WTC11 (cell line): ENCODE results near the gene HBE1. TPM values are rescaled to one million over a fixed set of nuclear protein-coding genes. Genes with fewer than 3 reads are reported as not detected.

Source experiments
- ATAC-seq: fragments of 200-7000 bp; cut with Tn5 transposase; 2 replicates; pipeline ENCODE4 v1.10.0; 2021; ENCODE audit warnings: mild to moderate bottlenecking, moderate library complexity
- CTCF ChIA-PET: fragments of 300-600 bp; sonication (Branson Sonifier 250); formaldehyde crosslinking; loops from one replicate; lab custom pipeline; 2021; ENCODE audit warnings: antibody characterized with exemption; lab: Charles Lee
- POLR2A ChIA-PET: fragments of 350-600 bp; sonication (Branson Sonifier 250); formaldehyde crosslinking; loops from one replicate; lab custom pipeline; 2021; ENCODE audit warnings: antibody characterized with exemption; lab: Charles Lee
- DNase-seq: peaks from one replicate; pipeline ENCODE4 v3.0.0; 2021; ENCODE audit warnings: low spot score
- H3K27ac Mint-ChIP-seq: 2 replicates; pipeline ENCODE4 v1.8.0; 2021; ENCODE audit warnings: mixed read lengths
- H3K27me3 Mint-ChIP-seq: 2 replicates; pipeline ENCODE4 v1.8.0; 2021; ENCODE audit warnings: low read depth, mild to moderate bottlenecking, moderate library complexity, mixed read lengths
- H3K36me3 Mint-ChIP-seq: 2 replicates; pipeline ENCODE4 v1.8.0; 2021; ENCODE audit warnings: mixed read lengths
- H3K4me1 Mint-ChIP-seq: 2 replicates; pipeline ENCODE4 v1.8.0; 2022; ENCODE audit warnings: mixed read lengths
- H3K4me3 Mint-ChIP-seq: 2 replicates; pipeline ENCODE4 v1.8.0; 2021; ENCODE audit warnings: mild to moderate bottlenecking, moderate library complexity, mixed read lengths
- H3K9me3 Mint-ChIP-seq: 2 replicates; pipeline ENCODE4 v1.8.0; 2021; ENCODE audit warnings: mixed read lengths
- ELF4 ChIP-seq: sonication (generic); formaldehyde crosslinking; IDR thresholded peaks from 2 replicates; pipeline ENCODE4 v1.8.1; 2022; ENCODE audit warnings: low read depth, mild to moderate bottlenecking, moderate library complexity, missing genetic modification reagents
- EMX1 ChIP-seq: fragments of 250-450 bp; sonication (Bioruptor Pico); IDR thresholded peaks from 2 replicates; pipeline ENCODE4 v1.8.0; 2021; ENCODE audit warnings: mild to moderate bottlenecking
- ESRRA ChIP-seq: sonication (generic); formaldehyde crosslinking; IDR thresholded peaks from 2 replicates; pipeline ENCODE4 v1.8.1; 2022; ENCODE audit warnings: mild to moderate bottlenecking, missing genetic modification reagents, borderline replicate concordance
- GRHL2 ChIP-seq: fragments of 250-450 bp; sonication (Bioruptor Pico); IDR thresholded peaks from 2 replicates; pipeline ENCODE4 v1.8.0; 2022; ENCODE audit warnings: mild to moderate bottlenecking, moderate library complexity; ENCODE audit not compliant: insufficient replicate concordance, severe bottlenecking
- NR2C2 ChIP-seq: sonication (generic); formaldehyde crosslinking; IDR thresholded peaks from 2 replicates; pipeline ENCODE4 v1.8.0; 2022; ENCODE audit warnings: mild to moderate bottlenecking, missing genetic modification reagents
- TP53 ChIP-seq: sonication (generic); formaldehyde crosslinking; IDR thresholded peaks from 2 replicates; pipeline ENCODE4 v1.8.1; 2023; ENCODE audit warnings: mild to moderate bottlenecking, missing genetic modification reagents
- ZBTB21 ChIP-seq: sonication (generic); formaldehyde crosslinking; IDR thresholded peaks from 2 replicates; pipeline ENCODE4 v1.8.1; 2023; ENCODE audit warnings: mild to moderate bottlenecking, missing genetic modification reagents, borderline replicate concordance
- ZNF263 ChIP-seq: sonication (generic); formaldehyde crosslinking; IDR thresholded peaks from 2 replicates; pipeline ENCODE4 v1.8.1; 2022; ENCODE audit warnings: low read depth, mild to moderate bottlenecking, moderate library complexity, missing genetic modification reagents
- total RNA-seq: library from RNA; stranded (reverse); gene quantifications from 3 replicates; pipeline ENCODE4 v1.2.3, GENCODE V29; 2021
- TF ChIP-seq, protein P1 (sequence below): sonication (generic); formaldehyde crosslinking; IDR thresholded peaks from 2 replicates; pipeline ENCODE4 v1.8.0; 2023; ENCODE audit warnings: missing genetic modification reagents
- TF ChIP-seq, protein P2 (sequence below): sonication (generic); formaldehyde crosslinking; IDR thresholded peaks from 2 replicates; pipeline ENCODE4 v1.8.1; 2022; ENCODE audit warnings: missing genetic modification reagents, borderline replicate concordance
- TF ChIP-seq, protein P3 (sequence below): sonication (generic); formaldehyde crosslinking; IDR thresholded peaks from 2 replicates; pipeline ENCODE4 v1.8.1; 2022; ENCODE audit warnings: low read depth, missing genetic modification reagents, borderline replicate concordance
- TF ChIP-seq, protein P4 (sequence below): sonication (generic); formaldehyde crosslinking; IDR thresholded peaks from 2 replicates; pipeline ENCODE4 v1.8.1; 2023; ENCODE audit warnings: mild to moderate bottlenecking, missing genetic modification reagents
- TF ChIP-seq, protein P5 (sequence below): sonication (generic); formaldehyde crosslinking; IDR thresholded peaks from 2 replicates; pipeline ENCODE4 v1.8.1; 2022; ENCODE audit warnings: mild to moderate bottlenecking, missing genetic modification reagents, moderate library complexity, borderline replicate concordance
- TF ChIP-seq, protein P6 (sequence below): sonication (generic); formaldehyde crosslinking; conservative IDR thresholded peaks from 2 replicates; pipeline ENCODE4 v1.8.1; 2022; ENCODE audit warnings: mild to moderate bottlenecking, missing genetic modification reagents
- TF ChIP-seq, protein P7 (sequence below): sonication (generic); formaldehyde crosslinking; IDR thresholded peaks from 2 replicates; pipeline ENCODE4 v1.8.1; 2022; ENCODE audit warnings: low read depth, mild to moderate bottlenecking, moderate library complexity, missing genetic modification reagents, borderline replicate concordance
- TF ChIP-seq, protein P8 (sequence below): sonication (generic); formaldehyde crosslinking; IDR thresholded peaks from 2 replicates; pipeline ENCODE4 v1.8.1; 2023; ENCODE audit warnings: mild to moderate bottlenecking, missing genetic modification reagents
- TF ChIP-seq, protein P9 (sequence below): sonication (generic); formaldehyde crosslinking; IDR thresholded peaks from 2 replicates; pipeline ENCODE4 v1.8.1; 2023; ENCODE audit warnings: mild to moderate bottlenecking, missing genetic modification reagents, borderline replicate concordance
- TF ChIP-seq, protein P10 (sequence below): fragments of 200-600 bp; IDR thresholded peaks from 2 replicates; pipeline ENCODE4 v1.8.0; 2022; ENCODE audit warnings: antibody characterized with exemption
- TF ChIP-seq, protein P11 (sequence below): sonication (generic); formaldehyde crosslinking; IDR thresholded peaks from 2 replicates; pipeline ENCODE4 v1.8.1; 2023; ENCODE audit warnings: mild to moderate bottlenecking, missing genetic modification reagents, moderate library complexity

HBE1 gene
- total RNA-seq, 1 experiment from 2014 or later, result 3.1 TPM

DNA sequence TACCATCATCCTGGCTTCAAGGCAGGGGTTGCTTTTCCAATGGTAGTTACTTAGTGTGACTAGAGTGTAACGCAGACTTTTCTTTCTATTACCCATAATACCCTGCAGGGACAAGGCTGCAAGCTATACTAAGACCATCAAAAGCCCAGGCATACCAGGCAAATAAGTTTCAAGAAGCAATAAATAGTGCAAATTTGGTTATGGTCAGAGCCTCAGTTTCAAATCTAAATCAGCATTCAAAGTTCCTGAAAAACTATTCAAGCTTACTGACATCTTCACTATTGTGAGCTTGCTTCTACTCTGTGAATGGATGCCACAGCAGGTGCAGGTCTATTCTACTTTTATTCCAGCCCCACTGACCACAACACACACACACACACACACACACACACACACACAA is 40.4 kb downstream of the HBE1 start:
- ChIA-PET CTCF (no interaction called here), POLR2A (interaction anchor here (0.6 kb wide), 1 partner anchor 16 kb away, joined by 4 read pairs; no protein-coding TSS in a partner anchor)
- TF ChIP-seq, protein P1, sequence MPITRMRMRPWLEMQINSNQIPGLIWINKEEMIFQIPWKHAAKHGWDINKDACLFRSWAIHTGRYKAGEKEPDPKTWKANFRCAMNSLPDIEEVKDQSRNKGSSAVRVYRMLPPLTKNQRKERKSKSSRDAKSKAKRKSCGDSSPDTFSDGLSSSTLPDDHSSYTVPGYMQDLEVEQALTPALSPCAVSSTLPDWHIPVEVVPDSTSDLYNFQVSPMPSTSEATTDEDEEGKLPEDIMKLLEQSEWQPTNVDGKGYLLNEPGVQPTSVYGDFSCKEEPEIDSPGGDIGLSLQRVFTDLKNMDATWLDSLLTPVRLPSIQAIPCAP (CRISPR knock-in tag), result no peak
- no peak for TF ChIP-seq GRHL2 (CRISPR knock-in tag)
- TF ChIP-seq ZBTB21 (CRISPR knock-in tag), result no peak
- TF ChIP-seq, protein P2, sequence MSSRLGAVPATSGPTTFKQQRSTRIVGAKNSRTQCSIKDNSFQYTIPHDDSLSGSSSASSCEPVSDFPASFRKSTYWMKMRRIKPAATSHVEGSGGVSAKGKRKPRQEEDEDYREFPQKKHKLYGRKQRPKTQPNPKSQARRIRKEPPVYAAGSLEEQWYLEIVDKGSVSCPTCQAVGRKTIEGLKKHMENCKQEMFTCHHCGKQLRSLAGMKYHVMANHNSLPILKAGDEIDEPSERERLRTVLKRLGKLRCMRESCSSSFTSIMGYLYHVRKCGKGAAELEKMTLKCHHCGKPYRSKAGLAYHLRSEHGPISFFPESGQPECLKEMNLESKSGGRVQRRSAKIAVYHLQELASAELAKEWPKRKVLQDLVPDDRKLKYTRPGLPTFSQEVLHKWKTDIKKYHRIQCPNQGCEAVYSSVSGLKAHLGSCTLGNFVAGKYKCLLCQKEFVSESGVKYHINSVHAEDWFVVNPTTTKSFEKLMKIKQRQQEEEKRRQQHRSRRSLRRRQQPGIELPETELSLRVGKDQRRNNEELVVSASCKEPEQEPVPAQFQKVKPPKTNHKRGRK (CRISPR knock-in tag), result no peak
- TF ChIP-seq, protein P3, sequence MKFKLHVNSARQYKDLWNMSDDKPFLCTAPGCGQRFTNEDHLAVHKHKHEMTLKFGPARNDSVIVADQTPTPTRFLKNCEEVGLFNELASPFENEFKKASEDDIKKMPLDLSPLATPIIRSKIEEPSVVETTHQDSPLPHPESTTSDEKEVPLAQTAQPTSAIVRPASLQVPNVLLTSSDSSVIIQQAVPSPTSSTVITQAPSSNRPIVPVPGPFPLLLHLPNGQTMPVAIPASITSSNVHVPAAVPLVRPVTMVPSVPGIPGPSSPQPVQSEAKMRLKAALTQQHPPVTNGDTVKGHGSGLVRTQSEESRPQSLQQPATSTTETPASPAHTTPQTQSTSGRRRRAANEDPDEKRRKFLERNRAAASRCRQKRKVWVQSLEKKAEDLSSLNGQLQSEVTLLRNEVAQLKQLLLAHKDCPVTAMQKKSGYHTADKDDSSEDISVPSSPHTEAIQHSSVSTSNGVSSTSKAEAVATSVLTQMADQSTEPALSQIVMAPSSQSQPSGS, result no peak
- TF ChIP-seq, protein P4, sequence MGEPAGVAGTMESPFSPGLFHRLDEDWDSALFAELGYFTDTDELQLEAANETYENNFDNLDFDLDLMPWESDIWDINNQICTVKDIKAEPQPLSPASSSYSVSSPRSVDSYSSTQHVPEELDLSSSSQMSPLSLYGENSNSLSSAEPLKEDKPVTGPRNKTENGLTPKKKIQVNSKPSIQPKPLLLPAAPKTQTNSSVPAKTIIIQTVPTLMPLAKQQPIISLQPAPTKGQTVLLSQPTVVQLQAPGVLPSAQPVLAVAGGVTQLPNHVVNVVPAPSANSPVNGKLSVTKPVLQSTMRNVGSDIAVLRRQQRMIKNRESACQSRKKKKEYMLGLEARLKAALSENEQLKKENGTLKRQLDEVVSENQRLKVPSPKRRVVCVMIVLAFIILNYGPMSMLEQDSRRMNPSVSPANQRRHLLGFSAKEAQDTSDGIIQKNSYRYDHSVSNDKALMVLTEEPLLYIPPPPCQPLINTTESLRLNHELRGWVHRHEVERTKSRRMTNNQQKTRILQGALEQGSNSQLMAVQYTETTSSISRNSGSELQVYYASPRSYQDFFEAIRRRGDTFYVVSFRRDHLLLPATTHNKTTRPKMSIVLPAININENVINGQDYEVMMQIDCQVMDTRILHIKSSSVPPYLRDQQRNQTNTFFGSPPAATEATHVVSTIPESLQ (CRISPR knock-in tag), result no peak
- TF ChIP-seq, protein P5, sequence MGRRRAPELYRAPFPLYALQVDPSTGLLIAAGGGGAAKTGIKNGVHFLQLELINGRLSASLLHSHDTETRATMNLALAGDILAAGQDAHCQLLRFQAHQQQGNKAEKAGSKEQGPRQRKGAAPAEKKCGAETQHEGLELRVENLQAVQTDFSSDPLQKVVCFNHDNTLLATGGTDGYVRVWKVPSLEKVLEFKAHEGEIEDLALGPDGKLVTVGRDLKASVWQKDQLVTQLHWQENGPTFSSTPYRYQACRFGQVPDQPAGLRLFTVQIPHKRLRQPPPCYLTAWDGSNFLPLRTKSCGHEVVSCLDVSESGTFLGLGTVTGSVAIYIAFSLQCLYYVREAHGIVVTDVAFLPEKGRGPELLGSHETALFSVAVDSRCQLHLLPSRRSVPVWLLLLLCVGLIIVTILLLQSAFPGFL (CRISPR knock-in tag), result no peak
- no peak for TF ChIP-seq ZNF263 (CRISPR knock-in tag)
- TF ChIP-seq ELF4 (CRISPR knock-in tag), result no peak
- no peak for TF ChIP-seq NR2C2 (CRISPR knock-in tag)
- TF ChIP-seq, protein P6, sequence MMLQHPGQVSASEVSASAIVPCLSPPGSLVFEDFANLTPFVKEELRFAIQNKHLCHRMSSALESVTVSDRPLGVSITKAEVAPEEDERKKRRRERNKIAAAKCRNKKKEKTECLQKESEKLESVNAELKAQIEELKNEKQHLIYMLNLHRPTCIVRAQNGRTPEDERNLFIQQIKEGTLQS (CRISPR knock-in tag), result no peak
- TF ChIP-seq TP53, result no peak
- TF ChIP-seq, protein P7, sequence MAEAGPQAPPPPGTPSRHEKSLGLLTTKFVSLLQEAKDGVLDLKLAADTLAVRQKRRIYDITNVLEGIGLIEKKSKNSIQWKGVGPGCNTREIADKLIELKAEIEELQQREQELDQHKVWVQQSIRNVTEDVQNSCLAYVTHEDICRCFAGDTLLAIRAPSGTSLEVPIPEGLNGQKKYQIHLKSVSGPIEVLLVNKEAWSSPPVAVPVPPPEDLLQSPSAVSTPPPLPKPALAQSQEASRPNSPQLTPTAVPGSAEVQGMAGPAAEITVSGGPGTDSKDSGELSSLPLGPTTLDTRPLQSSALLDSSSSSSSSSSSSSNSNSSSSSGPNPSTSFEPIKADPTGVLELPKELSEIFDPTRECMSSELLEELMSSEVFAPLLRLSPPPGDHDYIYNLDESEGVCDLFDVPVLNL (CRISPR knock-in tag), result no peak
- no peak for TF ChIP-seq ESRRA
- TF ChIP-seq EMX1, result no peak
- TF ChIP-seq, protein P8, sequence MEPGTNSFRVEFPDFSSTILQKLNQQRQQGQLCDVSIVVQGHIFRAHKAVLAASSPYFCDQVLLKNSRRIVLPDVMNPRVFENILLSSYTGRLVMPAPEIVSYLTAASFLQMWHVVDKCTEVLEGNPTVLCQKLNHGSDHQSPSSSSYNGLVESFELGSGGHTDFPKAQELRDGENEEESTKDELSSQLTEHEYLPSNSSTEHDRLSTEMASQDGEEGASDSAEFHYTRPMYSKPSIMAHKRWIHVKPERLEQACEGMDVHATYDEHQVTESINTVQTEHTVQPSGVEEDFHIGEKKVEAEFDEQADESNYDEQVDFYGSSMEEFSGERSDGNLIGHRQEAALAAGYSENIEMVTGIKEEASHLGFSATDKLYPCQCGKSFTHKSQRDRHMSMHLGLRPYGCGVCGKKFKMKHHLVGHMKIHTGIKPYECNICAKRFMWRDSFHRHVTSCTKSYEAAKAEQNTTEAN, result no peak
- TF ChIP-seq, protein P9, sequence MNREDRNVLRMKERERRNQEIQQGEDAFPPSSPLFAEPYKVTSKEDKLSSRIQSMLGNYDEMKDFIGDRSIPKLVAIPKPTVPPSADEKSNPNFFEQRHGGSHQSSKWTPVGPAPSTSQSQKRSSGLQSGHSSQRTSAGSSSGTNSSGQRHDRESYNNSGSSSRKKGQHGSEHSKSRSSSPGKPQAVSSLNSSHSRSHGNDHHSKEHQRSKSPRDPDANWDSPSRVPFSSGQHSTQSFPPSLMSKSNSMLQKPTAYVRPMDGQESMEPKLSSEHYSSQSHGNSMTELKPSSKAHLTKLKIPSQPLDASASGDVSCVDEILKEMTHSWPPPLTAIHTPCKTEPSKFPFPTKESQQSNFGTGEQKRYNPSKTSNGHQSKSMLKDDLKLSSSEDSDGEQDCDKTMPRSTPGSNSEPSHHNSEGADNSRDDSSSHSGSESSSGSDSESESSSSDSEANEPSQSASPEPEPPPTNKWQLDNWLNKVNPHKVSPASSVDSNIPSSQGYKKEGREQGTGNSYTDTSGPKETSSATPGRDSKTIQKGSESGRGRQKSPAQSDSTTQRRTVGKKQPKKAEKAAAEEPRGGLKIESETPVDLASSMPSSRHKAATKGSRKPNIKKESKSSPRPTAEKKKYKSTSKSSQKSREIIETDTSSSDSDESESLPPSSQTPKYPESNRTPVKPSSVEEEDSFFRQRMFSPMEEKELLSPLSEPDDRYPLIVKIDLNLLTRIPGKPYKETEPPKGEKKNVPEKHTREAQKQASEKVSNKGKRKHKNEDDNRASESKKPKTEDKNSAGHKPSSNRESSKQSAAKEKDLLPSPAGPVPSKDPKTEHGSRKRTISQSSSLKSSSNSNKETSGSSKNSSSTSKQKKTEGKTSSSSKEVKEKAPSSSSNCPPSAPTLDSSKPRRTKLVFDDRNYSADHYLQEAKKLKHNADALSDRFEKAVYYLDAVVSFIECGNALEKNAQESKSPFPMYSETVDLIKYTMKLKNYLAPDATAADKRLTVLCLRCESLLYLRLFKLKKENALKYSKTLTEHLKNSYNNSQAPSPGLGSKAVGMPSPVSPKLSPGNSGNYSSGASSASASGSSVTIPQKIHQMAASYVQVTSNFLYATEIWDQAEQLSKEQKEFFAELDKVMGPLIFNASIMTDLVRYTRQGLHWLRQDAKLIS, result no peak
- TF ChIP-seq, protein P10, sequence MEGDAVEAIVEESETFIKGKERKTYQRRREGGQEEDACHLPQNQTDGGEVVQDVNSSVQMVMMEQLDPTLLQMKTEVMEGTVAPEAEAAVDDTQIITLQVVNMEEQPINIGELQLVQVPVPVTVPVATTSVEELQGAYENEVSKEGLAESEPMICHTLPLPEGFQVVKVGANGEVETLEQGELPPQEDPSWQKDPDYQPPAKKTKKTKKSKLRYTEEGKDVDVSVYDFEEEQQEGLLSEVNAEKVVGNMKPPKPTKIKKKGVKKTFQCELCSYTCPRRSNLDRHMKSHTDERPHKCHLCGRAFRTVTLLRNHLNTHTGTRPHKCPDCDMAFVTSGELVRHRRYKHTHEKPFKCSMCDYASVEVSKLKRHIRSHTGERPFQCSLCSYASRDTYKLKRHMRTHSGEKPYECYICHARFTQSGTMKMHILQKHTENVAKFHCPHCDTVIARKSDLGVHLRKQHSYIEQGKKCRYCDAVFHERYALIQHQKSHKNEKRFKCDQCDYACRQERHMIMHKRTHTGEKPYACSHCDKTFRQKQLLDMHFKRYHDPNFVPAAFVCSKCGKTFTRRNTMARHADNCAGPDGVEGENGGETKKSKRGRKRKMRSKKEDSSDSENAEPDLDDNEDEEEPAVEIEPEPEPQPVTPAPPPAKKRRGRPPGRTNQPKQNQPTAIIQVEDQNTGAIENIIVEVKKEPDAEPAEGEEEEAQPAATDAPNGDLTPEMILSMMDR, result no peak
- TF ChIP-seq, protein P11, sequence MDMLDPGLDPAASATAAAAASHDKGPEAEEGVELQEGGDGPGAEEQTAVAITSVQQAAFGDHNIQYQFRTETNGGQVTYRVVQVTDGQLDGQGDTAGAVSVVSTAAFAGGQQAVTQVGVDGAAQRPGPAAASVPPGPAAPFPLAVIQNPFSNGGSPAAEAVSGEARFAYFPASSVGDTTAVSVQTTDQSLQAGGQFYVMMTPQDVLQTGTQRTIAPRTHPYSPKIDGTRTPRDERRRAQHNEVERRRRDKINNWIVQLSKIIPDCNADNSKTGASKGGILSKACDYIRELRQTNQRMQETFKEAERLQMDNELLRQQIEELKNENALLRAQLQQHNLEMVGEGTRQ, result no peak
- no peaks in the 10 kb centered on the region for H3K4me1 Mint-ChIP-seq
- no peaks in the 10 kb centered on the region for H3K9me3 Mint-ChIP-seq
- no peaks in the 10 kb centered on the region for H3K36me3 Mint-ChIP-seq
- no peak overlapping the region for H3K4me3 Mint-ChIP-seq
- no peak for DNase-seq
- no peak overlapping the region for H3K27ac Mint-ChIP-seq
- no peaks in the 10 kb centered on the region for H3K27me3 Mint-ChIP-seq
- ATAC-seq, result no peak
